ENCODE measurements around the gene WWOX.

DNA sequence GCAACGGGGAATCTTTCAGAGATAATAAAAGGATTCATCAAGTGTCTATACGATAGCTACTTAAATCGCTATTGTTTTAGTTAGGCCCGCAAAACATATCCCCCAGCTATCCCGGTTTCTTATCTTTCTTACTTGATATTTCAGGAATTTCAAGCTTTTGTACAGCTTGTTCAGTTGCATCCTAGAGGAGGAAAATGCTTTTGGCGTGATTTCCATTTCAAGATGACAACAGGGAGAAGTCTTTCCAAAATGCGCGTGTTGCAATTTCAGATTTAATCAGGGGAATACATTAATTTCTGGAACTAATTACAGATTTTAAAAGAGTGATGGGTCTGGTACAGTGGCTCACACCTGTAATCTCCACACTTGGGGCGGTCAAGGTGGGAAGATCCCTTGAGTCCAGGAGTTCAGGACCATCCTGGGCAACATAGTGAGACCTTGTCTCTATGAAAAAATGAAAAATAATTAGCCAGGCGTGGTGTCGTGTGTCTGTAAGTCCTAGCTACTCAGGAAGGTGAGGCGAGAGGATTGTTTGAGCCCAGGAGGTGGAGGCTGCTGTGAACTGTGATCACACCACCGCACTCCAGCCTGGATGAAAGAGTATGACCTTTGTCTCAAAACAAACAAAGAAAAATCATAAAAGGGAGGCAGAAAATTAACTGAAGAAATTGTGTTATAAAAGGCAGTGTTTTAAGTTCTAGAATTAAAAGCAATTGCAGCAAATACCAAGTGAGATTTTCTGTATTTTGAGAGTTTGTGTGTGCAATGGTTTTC is 954.9 kb downstream of the WWOX start:
- no peak for TF ChIP-seq SIN3A (IDR thresholded peaks at IDR 0.05; ENCODE audit: borderline replicate concordance, insufficient read depth, low read length)
- TF ChIP-seq, protein P1, sequence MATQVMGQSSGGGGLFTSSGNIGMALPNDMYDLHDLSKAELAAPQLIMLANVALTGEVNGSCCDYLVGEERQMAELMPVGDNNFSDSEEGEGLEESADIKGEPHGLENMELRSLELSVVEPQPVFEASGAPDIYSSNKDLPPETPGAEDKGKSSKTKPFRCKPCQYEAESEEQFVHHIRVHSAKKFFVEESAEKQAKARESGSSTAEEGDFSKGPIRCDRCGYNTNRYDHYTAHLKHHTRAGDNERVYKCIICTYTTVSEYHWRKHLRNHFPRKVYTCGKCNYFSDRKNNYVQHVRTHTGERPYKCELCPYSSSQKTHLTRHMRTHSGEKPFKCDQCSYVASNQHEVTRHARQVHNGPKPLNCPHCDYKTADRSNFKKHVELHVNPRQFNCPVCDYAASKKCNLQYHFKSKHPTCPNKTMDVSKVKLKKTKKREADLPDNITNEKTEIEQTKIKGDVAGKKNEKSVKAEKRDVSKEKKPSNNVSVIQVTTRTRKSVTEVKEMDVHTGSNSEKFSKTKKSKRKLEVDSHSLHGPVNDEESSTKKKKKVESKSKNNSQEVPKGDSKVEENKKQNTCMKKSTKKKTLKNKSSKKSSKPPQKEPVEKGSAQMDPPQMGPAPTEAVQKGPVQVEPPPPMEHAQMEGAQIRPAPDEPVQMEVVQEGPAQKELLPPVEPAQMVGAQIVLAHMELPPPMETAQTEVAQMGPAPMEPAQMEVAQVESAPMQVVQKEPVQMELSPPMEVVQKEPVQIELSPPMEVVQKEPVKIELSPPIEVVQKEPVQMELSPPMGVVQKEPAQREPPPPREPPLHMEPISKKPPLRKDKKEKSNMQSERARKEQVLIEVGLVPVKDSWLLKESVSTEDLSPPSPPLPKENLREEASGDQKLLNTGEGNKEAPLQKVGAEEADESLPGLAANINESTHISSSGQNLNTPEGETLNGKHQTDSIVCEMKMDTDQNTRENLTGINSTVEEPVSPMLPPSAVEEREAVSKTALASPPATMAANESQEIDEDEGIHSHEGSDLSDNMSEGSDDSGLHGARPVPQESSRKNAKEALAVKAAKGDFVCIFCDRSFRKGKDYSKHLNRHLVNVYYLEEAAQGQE (IDR thresholded peaks at IDR 0.05; ENCODE audit: insufficient read depth in 1 of 2, low read depth in 2 of 2, low read length in 2 of 2): no peak
- TF ChIP-seq POLR2AphosphoS5 (IDR thresholded peaks at IDR 0.05; ENCODE audit: low read depth, low read length): no peak
